GOT3 (cell line): ENCODE results near the gene ARV1.
"Not testable (repeated sequence)": the region's sequence is repeated elsewhere in the genome, so short reads cannot be mapped to it uniquely, and the experiment has no call there.

Source experiments
- DNase-seq: peaks from one replicate; lab custom pipeline; 2025; ENCODE audit warnings: mixed read lengths; lab: John Stamatoyannopoulos, UW

Gene ARV1

GRCh38 chr1:230976825-230977747 lies 1.8 kb upstream of the ARV1 start:
- DNase-seq: no peak

GRCh38 chr1:230977761-230978490 lies 968 bp upstream of the ARV1 start:
- DNase-seq: no peak

- no peak for DNase-seq
Measured at GRCh38 chr1:230979389-230979716, 459 bp downstream of the ARV1 start.

- DNase-seq: no peak
Measured at GRCh38 chr1:230979952-230980351, 1.1 kb downstream of the ARV1 start.

GRCh38 chr1:230982696-230983095 lies 3.8 kb downstream of the ARV1 start:
- DNase-seq: no peak

GRCh38 chr1:230983811-230984210 lies 4.9 kb downstream of the ARV1 start:
- no peak for DNase-seq

GRCh38 chr1:230984622-230985515 lies 6.0 kb downstream of the ARV1 start:
- DNase-seq: not testable (repeated sequence)

GRCh38 chr1:230985711-230986110 lies 6.8 kb downstream of the ARV1 start:
- no peak for DNase-seq

GRCh38 chr1:230986976-230987375 lies 8.1 kb downstream of the ARV1 start:
- no peak for DNase-seq

GRCh38 chr1:230987448-230987847 lies 8.6 kb downstream of the ARV1 start:
- DNase-seq: no peak

- DNase-seq: no peak
Measured at GRCh38 chr1:230992100-230992774, 13.3 kb downstream of the ARV1 start.

- DNase-seq: no peak
Measured at GRCh38 chr1:230994860-230995259, 16.0 kb downstream of the ARV1 start.

- DNase-seq: no peak
Measured at GRCh38 chr1:231000201-231000600, 21.3 kb downstream of the ARV1 start.

GRCh38 chr1:231000639-231001038 lies 21.7 kb downstream of the ARV1 start:
- DNase-seq: no peak

- no peak for DNase-seq
Measured at GRCh38 chr1:231001892-231002291, 23.0 kb downstream of the ARV1 start.

- not testable (repeated sequence) for DNase-seq
Measured at GRCh38 chr1:231007535-231007934, 28.6 kb downstream of the ARV1 start.

- no peak for DNase-seq
Measured at GRCh38 chr1:231011360-231011759, 32.5 kb downstream of the ARV1 start.

- no peak for DNase-seq
Measured at GRCh38 chr1:231011963-231012362, 33.1 kb downstream of the ARV1 start.

- no peak for DNase-seq
Measured at GRCh38 chr1:231013391-231014015, 34.6 kb downstream of the ARV1 start.

GRCh38 chr1:231016234-231016633 lies 37.3 kb downstream of the ARV1 start:
- DNase-seq: no peak

GRCh38 chr1:231016966-231017365 lies 38.1 kb downstream of the ARV1 start:
- no peak for DNase-seq
